Neural progenitor cell (in vitro differentiated cells): ENCODE measurements around the gene CACFD1.

Source experiments
- CTCF ChIP-seq: fragments of 200-600 bp; sonication (generic); IDR thresholded peaks from 2 replicates; pipeline ENCODE4 v1.5.1; 2017; ENCODE audit warnings: antibody characterized with exemption, mild to moderate bottlenecking
- EZH2 ChIP-seq: fragments of 200-600 bp; sonication (generic); IDR thresholded peaks from 2 replicates; pipeline ENCODE4 v1.6.1; 2017; ENCODE audit warnings: antibody characterized with exemption, mild to moderate bottlenecking, moderate library complexity
- EZH2phosphoT487 ChIP-seq: fragments of 200-600 bp; sonication (generic); IDR thresholded peaks from 2 replicates; pipeline ENCODE4 v1.6.1; 2017; ENCODE audit warnings: antibody characterized with exemption

DNA sequence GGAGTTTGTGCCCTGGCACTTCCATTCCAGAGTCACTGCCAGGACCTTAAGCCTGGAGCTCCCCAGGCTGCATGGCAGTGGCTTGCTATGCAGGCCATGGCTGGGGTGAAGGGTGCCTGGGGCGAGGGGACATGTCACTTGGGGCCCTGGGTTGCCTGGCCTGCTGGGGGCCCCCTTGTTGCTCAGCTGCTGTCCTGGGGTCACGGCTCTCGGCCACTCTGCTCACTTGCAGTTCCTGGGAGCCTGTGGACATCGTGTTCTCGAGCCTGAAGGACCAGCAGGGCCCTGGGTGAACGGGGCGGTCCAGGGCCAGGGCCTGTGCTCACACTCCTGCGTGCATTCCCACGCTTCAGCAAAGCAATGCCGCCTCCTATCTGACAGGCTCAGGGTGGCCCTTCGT, 33.6 kb downstream of the CACFD1 start:
- TF ChIP-seq CTCF (no peak), EZH2 (no peak), EZH2phosphoT487 (no peak)
